Body of pancreas (tissue), 4 donors: ENCODE measurements around the gene BDKRB1. TPM values are rescaled to one million over a fixed set of nuclear protein-coding genes. Genes with fewer than 3 reads are reported as not detected.

ENCODE experiments used
- ATAC-seq: fragments of 150-250 bp; one replicate; pipeline ENCODE4 v1.9.1; 2016
- DNase-seq, 4 donors: peaks; one replicate each; pipeline ENCODE4 v3.0.0-alpha.2; 2019
- H3K27ac ChIP-seq, 4 donors: fragments of 200-600 bp; sonication (generic); 1 replicate in 3 of 4; 2 replicates in 1 of 4; pipeline versions ENCODE4 v1.5.1 to v1.6.1; 2016 to 2019; ENCODE audit warnings: mild to moderate bottlenecking in 1 of 4, mixed read lengths in 1 of 4, moderate library complexity in 1 of 4
- H3K27me3 ChIP-seq, 2 donors: fragments of 200-600 bp; sonication (generic); one replicate each; pipeline ENCODE4 v1.6.0; 2016; ENCODE audit warnings: mild to moderate bottlenecking in 1 of 2
- H3K36me3 ChIP-seq, 2 donors: fragments of 200-600 bp; sonication (generic); replicated peaks in 1 of 2; 2 replicates each; pipeline ENCODE4 v1.5.1; 2016; ENCODE audit warnings: low read depth in 2 of 2; ENCODE audit not compliant: insufficient read depth in 1 of 2
- H3K4me1 ChIP-seq: fragments of 200-600 bp; sonication (generic); one replicate; pipeline ENCODE4 v1.6.0; 2016
- H3K4me3 ChIP-seq, 2 donors: fragments of 200-600 bp; sonication (generic); 1 replicate in 1 of 2; 2 replicates in 1 of 2; pipeline ENCODE4 v1.5.1; 2016 to 2019
- H3K9me3 ChIP-seq, 3 donors: fragments of 200-600 bp; sonication (generic); 1 replicate in 2 of 3; 2 replicates in 1 of 3; pipeline ENCODE4 v1.5.1; 2016
- POLR2A ChIP-seq, 3 donors: fragments of 450-650 bp; IDR thresholded peaks; one replicate each; pipeline ENCODE4 v1.6.1; 2016; ENCODE audit warnings: antibody characterized with exemption in 3 of 3, mild to moderate bottlenecking in 2 of 3
- WGBS, 2 donors: methylation state at CpG; one replicate each; pipeline ENCODE4 v1.1.5; 2017; 5-methylcytosine and 5-hydroxymethylcytosine counted together
- intact Hi-C: fragments of 100-400 bp; cut with DNase I; formaldehyde crosslinking; loops from one replicate; pipeline ENCODE4 v1.15.1; 2023
- total RNA-seq, 2 donors: library from RNA; depleted of rRNA; stranded (reverse); fragments of >200 nt; gene quantifications; one replicate each; pipeline ENCODE4 v1.1.0, GENCODE V29; 2016
- TF ChIP-seq, protein P1 (sequence below), 7 experiments: fragments of 450-650 bp in 4 of 7; fragments of 200-600 bp in 3 of 7; sonication (generic) in 3 of 7; IDR thresholded peaks; one replicate each; pipeline ENCODE4 v1.5.1; 2016 to 2019; ENCODE audit warnings: antibody characterized with exemption in 7 of 7

Gene BDKRB1
- total RNA-seq, 2 donors from 2014 or later: not detected

DNA sequence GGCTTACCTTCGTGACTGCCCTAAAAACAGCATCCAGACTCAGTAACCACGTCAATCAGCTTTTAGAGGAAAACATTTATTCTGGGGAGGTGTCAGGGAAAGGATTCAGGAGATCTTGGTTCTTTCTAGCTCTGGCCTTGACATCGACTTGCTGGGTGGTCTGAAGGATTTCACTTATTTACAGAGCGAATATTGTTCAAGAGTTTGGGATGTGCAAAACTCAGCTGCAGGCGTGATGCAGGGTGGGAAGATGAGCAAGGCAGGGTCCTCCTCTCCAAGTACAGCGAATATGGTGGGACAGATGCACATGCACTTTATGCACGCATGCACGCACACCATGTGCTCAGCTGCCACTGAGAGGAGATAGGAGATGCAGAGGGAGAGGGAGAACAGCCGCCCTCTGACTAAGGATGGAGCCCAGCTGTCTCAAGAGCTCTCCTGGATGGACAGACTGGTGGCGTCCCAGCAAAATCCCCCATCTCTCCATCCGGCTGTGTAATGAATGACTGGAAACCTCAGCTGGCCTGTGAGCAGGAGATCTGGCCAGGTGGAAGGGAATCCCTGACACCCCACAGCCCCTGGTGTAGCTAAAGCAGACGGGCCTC is 24.4 kb upstream of the BDKRB1 start:
- TF ChIP-seq, protein P1, sequence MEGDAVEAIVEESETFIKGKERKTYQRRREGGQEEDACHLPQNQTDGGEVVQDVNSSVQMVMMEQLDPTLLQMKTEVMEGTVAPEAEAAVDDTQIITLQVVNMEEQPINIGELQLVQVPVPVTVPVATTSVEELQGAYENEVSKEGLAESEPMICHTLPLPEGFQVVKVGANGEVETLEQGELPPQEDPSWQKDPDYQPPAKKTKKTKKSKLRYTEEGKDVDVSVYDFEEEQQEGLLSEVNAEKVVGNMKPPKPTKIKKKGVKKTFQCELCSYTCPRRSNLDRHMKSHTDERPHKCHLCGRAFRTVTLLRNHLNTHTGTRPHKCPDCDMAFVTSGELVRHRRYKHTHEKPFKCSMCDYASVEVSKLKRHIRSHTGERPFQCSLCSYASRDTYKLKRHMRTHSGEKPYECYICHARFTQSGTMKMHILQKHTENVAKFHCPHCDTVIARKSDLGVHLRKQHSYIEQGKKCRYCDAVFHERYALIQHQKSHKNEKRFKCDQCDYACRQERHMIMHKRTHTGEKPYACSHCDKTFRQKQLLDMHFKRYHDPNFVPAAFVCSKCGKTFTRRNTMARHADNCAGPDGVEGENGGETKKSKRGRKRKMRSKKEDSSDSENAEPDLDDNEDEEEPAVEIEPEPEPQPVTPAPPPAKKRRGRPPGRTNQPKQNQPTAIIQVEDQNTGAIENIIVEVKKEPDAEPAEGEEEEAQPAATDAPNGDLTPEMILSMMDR (IDR thresholded peaks at IDR 0.05): no peak
- TF ChIP-seq POLR2A (IDR thresholded peaks at IDR 0.05): no peak
- H3K27me3 ChIP-seq: no peaks in the 10 kb centered on the region
- intact Hi-C loops: no loop called here
- H3K4me1 ChIP-seq: no peaks in the 10 kb centered on the region
- DNase-seq (no peak), ATAC-seq (no peak)
- H3K36me3 ChIP-seq: no peaks in the 10 kb centered on the region
- no peaks in the 10 kb centered on the region for H3K9me3 ChIP-seq
- WGBS, 2 donors: 76 to 80% methylated on average over 11 to 12 of the region's 12 CpGs
- H3K4me3 ChIP-seq: no peak overlapping the region
- no peak overlapping the region for H3K27ac ChIP-seq

- intact Hi-C loops: no loop called here
- H3K27ac ChIP-seq: no peak overlapping the region
- DNase-seq (no peak), ATAC-seq (no peak)
- H3K9me3 ChIP-seq: no peaks in the 10 kb centered on the region
- H3K4me3 ChIP-seq: no peak overlapping the region
- H3K27me3 ChIP-seq: no peaks in the 10 kb centered on the region
- WGBS, 2 donors: 63 to 75% methylated on average over 11 of the region's 11 CpGs
- TF ChIP-seq, protein P1 (IDR thresholded peaks at IDR 0.05): no peak
- no peak for TF ChIP-seq POLR2A (IDR thresholded peaks at IDR 0.05)
- H3K4me1 ChIP-seq: no peaks in the 10 kb centered on the region
- no peaks in the 10 kb centered on the region for H3K36me3 ChIP-seq
These were observed 23.5 kb upstream of the BDKRB1 start for GRCh38 chr14:96232506-96232905.

GRCh38 chr14:96233661-96234060 is 22.3 kb upstream of the BDKRB1 start:
- Histone ChIP-seq H3K4me1 (no peaks in the 10 kb centered on the region), H3K9me3 (no peaks in the 10 kb centered on the region), H3K36me3 (no peaks in the 10 kb centered on the region), H3K27ac (no peak overlapping the region), H3K27me3 (no peaks in the 10 kb centered on the region), H3K4me3 (no peak overlapping the region)
- TF ChIP-seq, protein P1 (IDR thresholded peaks at IDR 0.05): no peak
- no peak for TF ChIP-seq POLR2A (IDR thresholded peaks at IDR 0.05)
- DNase-seq (no peak), ATAC-seq (no peak)
- 68 to 78% methylated on average over 3 of the region's 3 CpGs for WGBS, 2 donors
- intact Hi-C loops: no loop called here

GRCh38 chr14:96235426-96235825 is 20.6 kb upstream of the BDKRB1 start:
- WGBS, 2 donors: 68 to 76% methylated on average over 4 of the region's 4 CpGs
- ATAC-seq: no peak
- intact Hi-C loops: no loop called here
- no peaks in the 10 kb centered on the region for H3K27me3 ChIP-seq
- H3K4me1 ChIP-seq: no peaks in the 10 kb centered on the region
- no peak for TF ChIP-seq POLR2A (IDR thresholded peaks at IDR 0.05)
- TF ChIP-seq, protein P1 (IDR thresholded peaks at IDR 0.05): no peak
- H3K27ac ChIP-seq: no peak overlapping the region
- no peak for DNase-seq
- H3K4me3 ChIP-seq: no peak overlapping the region
- H3K36me3 ChIP-seq: no peaks in the 10 kb centered on the region
- H3K9me3 ChIP-seq: no peaks in the 10 kb centered on the region

DNA sequence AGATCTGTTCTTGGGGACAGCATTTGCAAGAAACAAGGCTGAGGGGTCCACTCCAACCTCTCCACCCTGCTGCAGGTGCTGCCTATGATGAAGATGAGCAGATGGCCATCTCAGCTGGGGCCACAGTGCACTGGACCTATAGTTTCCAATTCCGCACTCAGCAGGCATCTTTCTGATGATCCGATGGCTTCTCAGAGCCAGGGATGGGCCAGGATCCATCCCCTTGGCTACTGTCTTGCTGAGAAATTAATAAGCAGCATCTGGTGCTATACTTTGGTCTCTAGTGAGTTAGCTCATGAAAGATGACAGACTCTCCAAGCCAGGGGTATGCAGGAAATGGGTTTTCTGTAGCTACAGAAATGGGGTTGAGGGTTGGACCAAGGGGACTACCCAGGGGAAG is 18.4 kb upstream of the BDKRB1 start:
- Histone ChIP-seq H3K4me3 (no peak overlapping the region), H3K36me3 (no peaks in the 10 kb centered on the region), H3K27ac (no peak overlapping the region), H3K9me3 (no peaks in the 10 kb centered on the region), H3K4me1 (no peaks in the 10 kb centered on the region), H3K27me3 (no peaks in the 10 kb centered on the region)
- TF ChIP-seq, protein P1 (IDR thresholded peaks at IDR 0.05): no peak
- TF ChIP-seq POLR2A (IDR thresholded peaks at IDR 0.05): no peak
- intact Hi-C loops: no loop called here
- no peak for ATAC-seq
- 90% methylated on average over 2 of the region's 2 CpGs for WGBS, 2 donors
- DNase-seq: no peak
